Stimulated activated CD8-positive, alpha-beta memory T cell treated with anti-CD3 and anti-CD28 coated beads, Interleukin-12 subunit alpha, Interleukin-12 subunit beta, amount 100 ng/mL, for 24 hours (primary cell): ENCODE measurements around the gene NKTR.

Source experiments
- DNase-seq: peaks from one replicate; pipeline ENCODE4 v3.0.0-alpha.2; 2020; ENCODE audit errors: extremely low read depth

The NKTR gene

GRCh38 chr3:42662037-42662812 is 61.7 kb downstream of the NKTR start:
- no peak for DNase-seq

DNA sequence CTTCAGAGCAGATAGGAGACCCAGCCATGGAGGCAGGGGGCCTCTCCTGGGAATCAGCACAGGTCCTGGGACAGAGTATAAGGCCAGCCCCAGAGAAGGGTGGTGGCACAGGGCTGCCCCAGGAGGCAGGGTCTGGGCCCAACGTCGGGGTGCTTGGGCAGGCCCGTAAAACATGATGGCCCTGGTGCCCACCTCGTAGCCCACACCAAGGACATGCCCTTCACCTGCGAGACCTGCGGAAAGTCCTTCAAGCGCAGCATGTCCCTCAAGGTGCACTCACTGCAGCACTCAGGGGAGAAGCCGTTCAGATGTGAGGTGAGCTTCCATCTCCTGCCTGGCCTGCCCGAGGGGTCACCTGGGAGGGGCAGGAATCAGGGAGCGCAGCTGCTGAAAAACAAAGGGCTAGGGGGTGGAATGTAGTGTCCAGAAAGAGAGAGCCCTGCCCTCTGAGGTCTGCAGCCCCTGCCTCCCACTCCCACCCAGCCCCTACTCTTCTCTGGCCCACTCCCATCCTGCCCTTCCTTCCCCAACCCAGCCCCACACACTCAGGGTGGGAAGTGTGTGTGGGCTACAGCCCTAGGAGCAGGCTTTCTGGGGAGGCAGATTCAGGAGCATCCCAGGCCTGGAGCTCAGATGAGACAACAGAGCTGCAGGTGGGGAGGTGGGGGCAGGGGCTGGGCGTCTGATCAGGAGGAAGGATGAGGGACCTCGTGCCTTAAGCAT is 62.5 kb downstream of the NKTR start:
- DNase-seq: no peak

DNA sequence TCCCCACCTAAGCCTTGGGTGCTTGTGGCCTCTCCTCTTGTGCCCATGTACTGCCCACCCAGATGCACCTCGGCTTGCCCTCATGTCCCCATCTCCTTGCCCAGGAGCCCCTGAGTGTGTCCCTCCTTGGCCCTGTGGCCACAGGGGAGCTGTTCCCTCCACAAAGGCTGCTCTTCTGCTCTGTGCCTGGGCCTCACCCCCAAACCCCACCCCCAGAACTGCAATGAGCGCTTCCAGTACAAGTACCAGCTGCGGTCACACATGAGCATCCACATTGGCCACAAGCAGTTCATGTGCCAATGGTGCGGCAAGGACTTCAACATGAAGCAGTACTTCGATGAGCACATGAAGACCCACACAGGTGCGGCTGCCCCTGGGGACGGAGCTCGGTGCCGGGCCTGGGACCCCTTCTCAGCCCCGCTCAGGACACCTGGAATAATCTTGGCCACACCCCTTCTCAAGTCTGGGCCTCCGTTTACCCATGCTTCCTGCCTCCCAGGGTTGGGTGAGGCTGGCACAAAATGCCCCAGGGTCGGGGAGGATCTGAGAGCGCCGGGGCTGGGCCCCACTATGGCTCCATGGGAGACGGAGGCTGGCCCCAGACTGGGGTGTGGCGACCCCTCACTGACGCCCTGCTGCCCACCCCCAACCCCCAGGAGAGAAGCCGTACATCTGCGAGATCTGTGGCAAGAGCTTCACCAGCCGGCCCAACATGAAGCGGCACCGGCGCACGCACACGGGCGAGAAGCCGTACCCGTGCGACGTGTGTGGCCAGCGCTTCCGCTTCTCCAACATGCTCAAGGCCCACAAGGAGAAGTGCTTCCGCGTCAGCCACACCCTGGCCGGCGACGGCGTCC is 63.3 kb downstream of the NKTR start:
- no peak for DNase-seq

GRCh38 chr3:42664438-42664803 is 63.9 kb downstream of the NKTR start:
- no peak for DNase-seq

GRCh38 chr3:42665050-42665878 is 64.8 kb downstream of the NKTR start:
- DNase-seq: no peak

DNA sequence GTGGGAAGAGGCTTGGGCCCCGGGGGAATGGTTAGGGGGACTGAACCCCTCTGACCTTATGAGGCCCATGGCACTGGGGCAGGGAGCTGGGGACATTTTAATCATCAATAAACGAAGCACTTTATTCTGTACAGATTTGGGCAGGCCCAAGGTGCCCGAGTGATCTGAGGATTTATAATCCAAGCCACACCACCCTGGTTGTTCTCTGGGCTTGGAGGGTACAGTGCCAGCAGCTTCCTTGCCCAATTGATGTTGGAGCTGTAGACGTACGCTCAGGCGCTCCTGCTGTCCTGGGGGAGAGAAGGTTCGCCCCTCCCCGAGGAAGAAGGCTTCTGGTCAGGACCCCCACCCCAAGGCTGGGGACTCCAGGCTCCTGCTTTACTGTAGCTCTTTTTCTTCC is 65.5 kb downstream of the NKTR start:
- DNase-seq: no peak

GRCh38 chr3:42666577-42666998 is 66.1 kb downstream of the NKTR start:
- DNase-seq: no peak

- no peak for DNase-seq
Observed at GRCh38 chr3:42667096-42667522, 66.6 kb downstream of the NKTR start.

- no peak for DNase-seq
Observed at GRCh38 chr3:42667523-42668412, 67.3 kb downstream of the NKTR start.

- DNase-seq: no peak
Observed at GRCh38 chr3:42668413-42668760, 67.9 kb downstream of the NKTR start.

DNA sequence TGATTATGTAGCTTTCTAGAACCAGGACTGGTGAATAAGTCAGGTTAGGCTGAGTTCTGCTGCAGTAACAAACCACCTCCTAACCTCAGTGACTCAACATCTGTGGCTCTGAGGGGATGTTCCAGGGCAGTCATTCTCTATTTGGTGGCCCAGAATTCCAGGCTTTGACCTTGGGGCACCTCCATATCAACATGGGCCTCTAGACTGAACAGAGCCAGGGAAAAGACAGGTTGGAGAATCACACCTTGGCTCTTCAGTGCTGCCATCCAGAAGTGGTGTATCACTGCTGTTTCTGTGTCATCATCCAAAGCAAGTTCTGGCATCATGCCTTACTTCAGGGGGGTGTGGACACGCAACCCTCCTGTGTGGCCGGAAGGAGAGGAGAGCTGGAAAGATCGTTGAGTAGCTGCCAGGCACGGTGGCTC is 68.3 kb downstream of the NKTR start:
- no peak for DNase-seq

- DNase-seq: no peak
Observed at GRCh38 chr3:42670051-42670576, 69.6 kb downstream of the NKTR start.

DNA sequence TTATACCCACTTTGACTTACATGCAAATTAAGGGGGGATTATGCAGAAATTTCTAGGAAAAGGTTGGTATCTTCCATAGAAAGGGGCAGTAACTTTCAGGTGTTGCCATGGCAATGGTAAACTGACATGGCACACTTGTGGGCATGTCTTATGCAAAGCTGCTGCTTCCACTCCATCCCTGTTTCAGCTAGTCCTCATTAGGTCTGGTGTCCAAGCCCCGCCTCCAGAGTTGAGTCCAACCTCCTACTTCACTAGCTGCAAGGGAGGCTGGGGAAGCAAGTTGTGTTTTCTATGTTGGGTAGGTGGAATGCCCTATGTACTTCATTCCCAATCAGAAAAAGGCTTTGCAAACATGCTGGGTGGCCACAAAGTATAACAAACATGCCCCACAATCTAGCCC is 70.2 kb downstream of the NKTR start:
- no peak for DNase-seq

- DNase-seq: no peak
Observed at GRCh38 chr3:42672515-42672914, 72.0 kb downstream of the NKTR start.

GRCh38 chr3:42673082-42673481 is 72.6 kb downstream of the NKTR start:
- no peak for DNase-seq

GRCh38 chr3:42674146-42674545 is 73.7 kb downstream of the NKTR start:
- no peak for DNase-seq

- no peak for DNase-seq
Observed at GRCh38 chr3:42675909-42676308, 75.4 kb downstream of the NKTR start.

- DNase-seq: no peak
Observed at GRCh38 chr3:42678447-42678846, 78.0 kb downstream of the NKTR start.

DNA sequence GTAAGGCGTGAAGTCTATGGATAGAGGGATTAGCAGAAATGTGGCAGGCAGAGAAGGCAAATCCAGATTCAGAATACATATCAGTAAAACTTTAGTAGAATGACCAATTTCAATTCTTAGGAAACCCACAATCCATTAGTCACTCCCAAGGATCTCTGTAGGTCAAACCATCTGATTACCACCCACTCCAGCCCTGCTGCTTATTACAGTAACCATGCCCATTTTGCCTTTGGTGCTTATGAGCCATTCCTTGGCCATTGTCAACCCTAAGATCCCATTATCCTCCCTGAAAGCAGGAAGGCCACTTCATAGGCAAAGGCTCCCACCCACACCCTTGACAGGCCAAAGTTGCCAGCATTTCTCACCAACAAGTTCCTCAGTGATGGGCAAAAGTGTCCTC is 79.8 kb downstream of the NKTR start:
- DNase-seq: no peak

- DNase-seq: no peak
Observed at GRCh38 chr3:42680806-42681205, 80.3 kb downstream of the NKTR start.
